A549 (cell line): ENCODE measurements around the gene CELF2.

Experiments used
- BHLHE40 ChIP-seq: IDR thresholded peaks from 2 replicates; pipeline ENCODE4 v1.6.1; 2012; ENCODE audit warnings: low read depth, low read length, inconsistent platforms
- CBX2 ChIP-seq: fragments of 200-600 bp; sonication (generic); IDR thresholded peaks from 2 replicates; pipeline ENCODE4 v1.6.1; 2016; ENCODE audit warnings: low read depth, mild to moderate bottlenecking, borderline replicate concordance
- CTCF ChIP-seq: fragments of >200 bp; sonication (Bioruptor Twin); formaldehyde crosslinking; IDR thresholded peaks from 3 replicates; pipeline ENCODE4 v1.5.1; 2016
- EP300 ChIP-seq, 2 experiments: fragments of >200 bp; sonication (Bioruptor Twin); formaldehyde crosslinking; IDR thresholded peaks; 2 replicates in 1 of 2; 3 replicates in 1 of 2; pipeline ENCODE4 v1.6.1; 2016 to 2017
- HMGXB4 ChIP-seq: fragments of 250-450 bp; sonication (Bioruptor Pico); IDR thresholded peaks from 2 replicates; pipeline ENCODE4 v1.5.0; 2021; ENCODE audit warnings: mild to moderate bottlenecking, moderate library complexity, borderline replicate concordance
- MAX ChIP-seq: IDR thresholded peaks from 2 replicates; pipeline ENCODE4 v1.6.1; 2012
- MAZ ChIP-seq: fragments of 150-350 bp; IDR thresholded peaks from 2 replicates; pipeline ENCODE4 v1.6.1; 2014; ENCODE audit warnings: antibody characterized with exemption, low read depth, low read length, borderline replicate concordance
- NPAS2 ChIP-seq: fragments of 250-450 bp; sonication (Bioruptor Pico); IDR thresholded peaks from 2 replicates; pipeline ENCODE4 v1.8.0; 2022; ENCODE audit warnings: mild to moderate bottlenecking, moderate library complexity, borderline replicate concordance
- NR3C1 ChIP-seq: fragments of >200 bp; sonication (Bioruptor Twin); formaldehyde crosslinking; IDR thresholded peaks from 3 replicates; pipeline ENCODE4 v1.6.1; 2017
- POLR2A ChIP-seq: IDR thresholded peaks from 2 replicates; pipeline ENCODE4 v1.6.1; 2012; ENCODE audit warnings: mild to moderate bottlenecking, low read length
- RAD21 ChIP-seq, 2 experiments: fragments of >200 bp in 1 of 2; sonication (Bioruptor Twin) in 1 of 2; formaldehyde crosslinking in 1 of 2; IDR thresholded peaks in 1 of 2; conservative IDR thresholded peaks in 1 of 2; 2 replicates in 1 of 2; 3 replicates in 1 of 2; pipeline ENCODE4 v1.6.1; 2012 to 2018; ENCODE audit warnings: inconsistent platforms in 1 of 2
- SMC3 ChIP-seq: fragments of >200 bp; sonication (Bioruptor Twin); formaldehyde crosslinking; IDR thresholded peaks from 3 replicates; pipeline ENCODE4 v1.6.1; 2018; ENCODE audit warnings: inconsistent platforms
- SREBF2 ChIP-seq: fragments of 450-650 bp; IDR thresholded peaks from 2 replicates; pipeline ENCODE4 v1.6.1; 2014; ENCODE audit warnings: mild to moderate bottlenecking, moderate library complexity
- ZFP36 ChIP-seq: fragments of 450-650 bp; IDR thresholded peaks from 2 replicates; pipeline ENCODE4 v1.6.1; 2014; ENCODE audit warnings: borderline replicate concordance; ENCODE audit not compliant: partially characterized antibody

- TF ChIP-seq POLR2A (no peak), CTCF (no peak), SMC3 (no peak), NR3C1 (no peak), NPAS2 (CRISPR knock-in tag) (no peak), ZFP36 (no peak), CBX2 (no peak), MAX (no peak), MAZ (no peak), EP300 (IDR thresholded peaks at IDR 0.05) (no peak), RAD21 (conservative IDR thresholded peaks at IDR 0.05 in 1 of 2, IDR thresholded peaks at IDR 0.05 in 1 of 2) (no peak), HMGXB4 (no peak), BHLHE40 (no peak), SREBF2 (no peak)
Observed at GRCh38 chr10:11167233-11167966, 149.7 kb downstream of the CELF2 start.
